Ovary (tissue), 9 donors: ENCODE data around the gene CEP72. TPM values are rescaled to one million over a fixed set of nuclear protein-coding genes. Genes with fewer than 3 reads are reported as not detected.

Experiments
- DNase-seq, 5 donors: peaks; one replicate each; pipeline ENCODE4 v3.0.0-alpha.2; 2019 to 2020
- H3K27ac ChIP-seq, 2 donors: fragments of 200-600 bp; one replicate each; pipeline versions ENCODE4 v1.5.1 to v1.8.0; 2019 to 2022
- H3K27me3 ChIP-seq: fragments of 200-600 bp; one replicate; pipeline ENCODE4 v1.8.0; 2022
- H3K36me3 ChIP-seq: fragments of 200-600 bp; sonication (generic); one replicate; pipeline ENCODE4 v1.5.1; 2019
- H3K4me1 ChIP-seq: one replicate; pipeline ENCODE4 v1.8.1; 2013; ENCODE audit warnings: mild to moderate bottlenecking, moderate library complexity; ENCODE audit not compliant: insufficient read depth
- H3K4me3 ChIP-seq: fragments of 200-600 bp; sonication (generic); one replicate; pipeline ENCODE4 v1.5.1; 2017
- H3K9me3 ChIP-seq, 2 donors: fragments of 200-600 bp in 1 of 2; sonication (generic) in 1 of 2; one replicate each; pipeline versions ENCODE4 v1.5.1 to v1.8.1; 2013 to 2019; ENCODE audit warnings: mild to moderate bottlenecking in 1 of 2, moderate library complexity in 1 of 2
- EP300 ChIP-seq: sonication (generic); formaldehyde crosslinking; IDR thresholded peaks from one replicate; pipeline ENCODE4 v1.6.1; 2017; ENCODE audit warnings: antibody characterized with exemption
- POLR2A ChIP-seq: fragments of 450-650 bp; IDR thresholded peaks from one replicate; pipeline ENCODE4 v1.6.1; 2017; ENCODE audit warnings: antibody characterized with exemption, mild to moderate bottlenecking, moderate library complexity
- WGBS, 3 donors: extraction: QIAGEN DNeasy Blood & Tissue Kit in 1 of 3; methylation state at CpG; one replicate each; pipeline versions ENCODE4 v1.1.5 to v1.1.7; 2013 to 2017; 5-methylcytosine and 5-hydroxymethylcytosine counted together
- intact Hi-C, 4 donors: fragments of 100-400 bp; cut with DNase I; formaldehyde crosslinking; loops; one replicate each; pipeline versions ENCODE4 v1.11.0 to v1.15.1; 2022 to 2023
- polyA plus RNA-seq, 2 donors: library from polyadenylated mRNA; stranded (reverse); fragments of 200-250 nt in 1 of 2; fragments of 350-450 nt in 1 of 2; fragmentation: Illumina TruSeq in 1 of 2; extraction: RNeasy Lipid Tissue Mini Kit (QIAGEN cat#74804) in 1 of 2; gene quantifications; one replicate each; pipeline ENCODE4 v1.2.3, GENCODE V29; 2013 to 2014
- total RNA-seq, 7 donors: library from RNA; depleted of rRNA in 2 of 7; stranded (reverse); fragments of >200 nt in 2 of 7; fragmentation: NEBNext Ultra II Directional in 3 of 7; extraction: Animal tissue kit (Norgen Biotek cat#: 25700) in 3 of 7; gene quantifications; one replicate each; pipeline versions ENCODE4 v1.1.0 to v1.2.4, GENCODE V29; 2016 to 2023
- TF ChIP-seq, protein P1 (sequence below), 3 donors: fragments of 450-650 bp in 2 of 3; fragments of 200-600 bp in 1 of 3; IDR thresholded peaks; one replicate each; pipeline versions ENCODE4 v1.5.1 to v1.8.0; 2016 to 2022; ENCODE audit warnings: antibody characterized with exemption in 3 of 3, mild to moderate bottlenecking in 1 of 3
- donor health status: DM: no; HTN: no; CAD: no; lungs with moderate emphysema.
- donor health status: DM: no; HTN: no; CAD: no.
- donor health status: Bipolar disorder and iron deficiency.
- donor health status: DM: yes; HTN: yes; CAD: no.
- donor health status: DM: no; HTN: no; CAD: no.
- donor health status: DM: yes; HTN: yes; CAD: no.

CEP72 gene
- total and polyA plus RNA-seq, 9 donors: 1.6 to 11.2 (median 7.7) TPM

GRCh38 chr5:600886-601541 lies 11.1 kb upstream of the CEP72 start:
- Histone ChIP-seq H3K27ac (no peak overlapping the region), H3K4me3 (no peak overlapping the region), H3K27me3 (no peaks in the 10 kb centered on the region), H3K36me3 (no peaks in the 10 kb centered on the region), H3K4me1 (no peaks in the 10 kb centered on the region), H3K9me3 (no peaks in the 10 kb centered on the region)
- DNase-seq: no peak
- TF ChIP-seq, protein P1, sequence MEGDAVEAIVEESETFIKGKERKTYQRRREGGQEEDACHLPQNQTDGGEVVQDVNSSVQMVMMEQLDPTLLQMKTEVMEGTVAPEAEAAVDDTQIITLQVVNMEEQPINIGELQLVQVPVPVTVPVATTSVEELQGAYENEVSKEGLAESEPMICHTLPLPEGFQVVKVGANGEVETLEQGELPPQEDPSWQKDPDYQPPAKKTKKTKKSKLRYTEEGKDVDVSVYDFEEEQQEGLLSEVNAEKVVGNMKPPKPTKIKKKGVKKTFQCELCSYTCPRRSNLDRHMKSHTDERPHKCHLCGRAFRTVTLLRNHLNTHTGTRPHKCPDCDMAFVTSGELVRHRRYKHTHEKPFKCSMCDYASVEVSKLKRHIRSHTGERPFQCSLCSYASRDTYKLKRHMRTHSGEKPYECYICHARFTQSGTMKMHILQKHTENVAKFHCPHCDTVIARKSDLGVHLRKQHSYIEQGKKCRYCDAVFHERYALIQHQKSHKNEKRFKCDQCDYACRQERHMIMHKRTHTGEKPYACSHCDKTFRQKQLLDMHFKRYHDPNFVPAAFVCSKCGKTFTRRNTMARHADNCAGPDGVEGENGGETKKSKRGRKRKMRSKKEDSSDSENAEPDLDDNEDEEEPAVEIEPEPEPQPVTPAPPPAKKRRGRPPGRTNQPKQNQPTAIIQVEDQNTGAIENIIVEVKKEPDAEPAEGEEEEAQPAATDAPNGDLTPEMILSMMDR (IDR thresholded peaks at IDR 0.05): no peak
- no peak for TF ChIP-seq EP300
- no peak for TF ChIP-seq POLR2A
- intact Hi-C loops: loop anchor here in 1 of 4 donors (10.0 kb wide), 1 partner anchor 116 kb away; no protein-coding TSS in a partner anchor
- 85 to 92% (median 86%) methylated on average over 26 of the region's 26 CpGs for WGBS, 3 donors

DNA sequence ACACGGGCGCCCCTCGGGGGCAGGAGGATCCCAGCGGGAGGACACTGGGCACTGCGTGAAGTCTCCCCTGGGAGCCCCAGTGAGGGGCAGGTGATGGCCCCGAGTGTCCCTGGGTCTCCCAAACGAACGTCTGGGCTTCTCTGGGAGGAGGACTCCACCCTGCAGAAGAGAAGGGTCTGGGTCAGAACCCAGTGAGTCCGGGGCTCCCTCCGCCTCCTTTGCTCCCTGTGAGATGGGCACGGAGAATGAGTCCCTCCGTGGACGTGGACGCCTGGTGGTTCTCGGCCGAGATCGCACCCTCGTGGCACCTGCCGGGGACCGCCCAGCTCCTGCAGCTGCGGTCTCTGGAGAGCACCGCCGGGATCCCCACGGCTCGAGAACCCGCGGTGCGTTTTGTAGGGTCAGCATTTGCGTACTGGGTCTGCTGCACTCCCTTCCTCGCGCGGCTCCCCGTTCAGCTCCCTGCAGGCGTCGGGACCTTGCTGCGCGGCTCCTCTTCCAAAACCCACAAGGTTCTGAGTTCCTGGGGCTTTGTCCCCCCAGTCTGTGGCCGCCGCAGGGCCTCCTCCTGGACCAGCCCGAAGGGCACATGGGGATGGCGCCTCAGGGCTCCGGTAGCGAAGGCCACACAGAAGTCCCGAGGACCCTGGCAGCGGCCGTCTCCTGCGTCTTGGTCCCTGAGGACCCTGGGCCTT lies 10.2 kb upstream of the CEP72 start:
- H3K27ac ChIP-seq: no peak overlapping the region
- no peak for DNase-seq
- no peaks in the 10 kb centered on the region for H3K4me1 ChIP-seq
- intact Hi-C loops: loop anchor here in 1 of 4 donors (10.0 kb wide), 1 partner anchor 117 kb away; no protein-coding TSS in a partner anchor
- WGBS, 3 donors: 88 to 90% (median 90%) methylated on average over 47 of the region's 47 CpGs
- no peak overlapping the region for H3K4me3 ChIP-seq
- H3K27me3 ChIP-seq: no peaks in the 10 kb centered on the region
- TF ChIP-seq POLR2A (no peak), EP300 (no peak)
- TF ChIP-seq, protein P1 (IDR thresholded peaks at IDR 0.05): no peak
- no peaks in the 10 kb centered on the region for H3K9me3 ChIP-seq
- no peaks in the 10 kb centered on the region for H3K36me3 ChIP-seq

GRCh38 chr5:602466-603035 lies 9.6 kb upstream of the CEP72 start:
- H3K27me3 ChIP-seq: no peaks in the 10 kb centered on the region
- 68 to 72% (median 70%) methylated on average over 17 of the region's 17 CpGs for WGBS, 3 donors
- intact Hi-C loops: loop anchor here in 1 of 4 donors (10.0 kb wide), 1 partner anchor 118 kb away; no protein-coding TSS in a partner anchor
- no peaks in the 10 kb centered on the region for H3K4me1 ChIP-seq
- H3K4me3 ChIP-seq: no peak overlapping the region
- TF ChIP-seq POLR2A (no peak), EP300 (no peak)
- TF ChIP-seq, protein P1 (IDR thresholded peaks at IDR 0.05): no peak
- no peak overlapping the region for H3K27ac ChIP-seq
- no peak for DNase-seq
- H3K36me3 ChIP-seq: no peaks in the 10 kb centered on the region
- H3K9me3 ChIP-seq: no peaks in the 10 kb centered on the region

DNA sequence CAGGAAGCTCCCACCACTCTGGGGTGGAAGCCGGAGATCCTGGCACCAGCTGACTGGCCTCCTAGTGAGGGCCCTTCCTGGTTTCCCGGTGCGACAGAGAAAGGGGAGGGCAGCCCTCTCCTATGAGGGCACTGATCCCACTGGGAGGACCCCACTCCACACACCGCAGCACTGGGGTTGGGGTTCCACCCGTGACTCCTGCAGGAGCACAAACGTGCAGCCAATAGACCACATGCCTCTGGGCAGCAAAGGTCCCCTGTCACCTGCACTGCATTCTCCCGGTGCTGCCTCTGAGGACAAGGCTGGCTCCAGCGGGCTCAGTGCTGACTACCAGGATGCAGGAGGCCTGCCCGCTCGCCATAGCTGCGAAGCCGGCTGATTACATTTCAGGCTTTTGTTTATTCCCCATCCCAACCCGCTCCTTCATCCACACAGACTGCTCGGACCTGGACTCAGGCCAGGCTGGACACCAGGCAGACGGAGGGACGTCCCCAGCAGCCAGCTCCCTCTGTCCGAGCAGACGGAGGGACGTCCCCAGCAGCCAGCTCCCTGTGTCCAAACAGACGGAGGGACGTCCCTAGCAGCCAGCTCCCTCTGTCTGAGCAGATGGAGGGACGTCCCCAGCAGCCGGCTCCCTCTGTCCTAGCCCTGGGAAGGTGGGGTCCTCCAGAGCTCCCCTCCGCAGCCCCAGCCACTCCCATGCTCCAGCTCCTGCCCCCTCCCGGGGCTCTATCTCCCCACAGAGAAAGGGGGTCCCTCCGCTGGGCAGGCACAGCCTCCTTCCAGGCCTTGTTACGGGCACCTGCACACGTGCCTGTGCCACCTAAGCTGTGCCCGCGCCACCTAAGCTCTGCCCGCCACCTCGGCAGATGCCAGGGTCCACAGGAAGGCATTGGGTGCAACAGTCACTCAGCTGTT lies 8.8 kb upstream of the CEP72 start:
- H3K27ac ChIP-seq: no peak overlapping the region
- H3K36me3 ChIP-seq: no peaks in the 10 kb centered on the region
- TF ChIP-seq, protein P1 (IDR thresholded peaks at IDR 0.05): no peak
- TF ChIP-seq POLR2A (no peak), EP300 (no peak)
- intact Hi-C loops: loop anchor here in 1 of 4 donors (10.0 kb wide), 1 partner anchor 119 kb away; no protein-coding TSS in a partner anchor
- 71 to 75% (median 73%) methylated on average over 32 of the region's 32 CpGs for WGBS, 3 donors
- no peak overlapping the region for H3K4me3 ChIP-seq
- no peaks in the 10 kb centered on the region for H3K4me1 ChIP-seq
- H3K9me3 ChIP-seq: no peaks in the 10 kb centered on the region
- no peak for DNase-seq
- no peaks in the 10 kb centered on the region for H3K27me3 ChIP-seq
